ENCODE data around the gene CRADD. TPM values are rescaled to one million over a fixed set of nuclear protein-coding genes. Genes with fewer than 3 reads are reported as not detected.

Gene CRADD
- total RNA-seq, 1 experiment from 2014 or later = 7.6 TPM

DNA sequence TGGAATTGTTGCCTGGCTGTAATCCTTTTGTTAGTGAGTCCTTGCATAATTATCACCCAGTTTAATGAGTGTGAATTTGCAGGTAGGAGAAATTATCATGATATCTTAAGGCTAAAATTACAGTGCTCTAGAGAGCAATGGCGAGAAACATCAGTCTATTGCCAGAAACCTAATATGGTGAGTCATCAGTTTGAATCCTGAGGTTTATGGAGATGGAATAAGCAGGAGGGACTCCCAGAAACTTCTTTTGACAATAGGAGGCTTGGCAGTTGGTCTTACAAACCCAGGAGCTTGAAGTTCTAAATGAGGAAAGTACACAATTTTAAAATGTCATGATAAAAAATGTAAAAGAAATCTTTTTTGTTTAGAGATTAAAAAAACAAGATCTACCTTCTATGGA, 31.5 kb upstream of the CRADD start:
- 0 out of 7 replicates have a peak overlapping the region, but pooled peaks of 1 of the 3 experiments have one; percentile 13 for H3K27ac Mint-ChIP-seq
- Histone ChIP-seq H2BK12ac (ENCODE audit: insufficient read length, low read depth, low read length) (no peak overlapping the region), H3K27ac (ENCODE audit: insufficient read length, low read depth, low read length) (no peak overlapping the region), H3K56ac (ENCODE audit: insufficient read length, low read depth, low read length) (no peak overlapping the region), H4K5ac (ENCODE audit: insufficient read length, low read depth, low read length) (no peak overlapping the region), H3K9me3 (ENCODE audit: control insufficient read depth, low read depth, low read length) (no peaks in the 10 kb centered on the region), H3T11ph (ENCODE audit: low read length) (no peak overlapping the region), H3K79me2 (ENCODE audit: insufficient read depth, low read length) (no peaks in the 10 kb centered on the region), H3K4ac (ENCODE audit: low read depth, low read length) (no peak overlapping the region), H3K23me2 (ENCODE audit: insufficient read length, low read depth, low read length, poor library complexity, severe bottlenecking) (no peaks in the 10 kb centered on the region), H2BK120ac (ENCODE audit: low read depth, low read length, poor library complexity, severe bottlenecking) (no peak overlapping the region), H3K79me1 (ENCODE audit: insufficient read depth, low read depth, low read length, poor library complexity, severe bottlenecking) (no peaks in the 10 kb centered on the region), H4K20me1 (ENCODE audit: control insufficient read depth, insufficient read depth, insufficient read length) (no peaks in the 10 kb centered on the region), H3K18ac (ENCODE audit: insufficient read length, low read depth, low read length) (no peak overlapping the region), H3K4me2 (ENCODE audit: insufficient read depth, insufficient read length, low read length) (no peak overlapping the region), H2BK20ac (ENCODE audit: low read depth, low read length, poor library complexity, severe bottlenecking) (no peak overlapping the region), H3K14ac (ENCODE audit: insufficient read depth, low read length) (no peak overlapping the region), H2AK5ac (ENCODE audit: insufficient read length, low read length) (no peak overlapping the region), H2AFZ (ENCODE audit: low read length) (no peak overlapping the region), H4K8ac (replicated peaks; ENCODE audit: insufficient read length, low read depth, low read length) (no peak overlapping the region), H3K9ac (ENCODE audit: extremely low read depth, insufficient read length, low read length) (no peak overlapping the region), H3K27me3 (ENCODE audit: insufficient read depth, low read length) (no peaks in the 10 kb centered on the region), H3K23ac (ENCODE audit: insufficient read length, low read depth, low read length) (no peak overlapping the region), H2BK15ac (ENCODE audit: low read depth, low read length) (no peak overlapping the region), H4K91ac (ENCODE audit: insufficient read length, low read depth, low read length) (no peak overlapping the region), H2BK5ac (ENCODE audit: insufficient read length, low read length) (no peak overlapping the region), H3K4me1 (ENCODE audit: insufficient read depth, low read length) (no peaks in the 10 kb centered on the region)
- no peaks in the 10 kb centered on the region; the same call in 1 of the 2 replicates for H3K27me3 Mint-ChIP-seq (ENCODE audit: low read depth)
- no peak for DNase-seq
- H3K36me3 Mint-ChIP-seq (ENCODE audit: insufficient read depth in 1 of 3, low read depth in 3 of 3) = no peaks in the 10 kb centered on the region; a peak in 1 of 7 replicates
- TF ChIP-seq, protein P1, sequence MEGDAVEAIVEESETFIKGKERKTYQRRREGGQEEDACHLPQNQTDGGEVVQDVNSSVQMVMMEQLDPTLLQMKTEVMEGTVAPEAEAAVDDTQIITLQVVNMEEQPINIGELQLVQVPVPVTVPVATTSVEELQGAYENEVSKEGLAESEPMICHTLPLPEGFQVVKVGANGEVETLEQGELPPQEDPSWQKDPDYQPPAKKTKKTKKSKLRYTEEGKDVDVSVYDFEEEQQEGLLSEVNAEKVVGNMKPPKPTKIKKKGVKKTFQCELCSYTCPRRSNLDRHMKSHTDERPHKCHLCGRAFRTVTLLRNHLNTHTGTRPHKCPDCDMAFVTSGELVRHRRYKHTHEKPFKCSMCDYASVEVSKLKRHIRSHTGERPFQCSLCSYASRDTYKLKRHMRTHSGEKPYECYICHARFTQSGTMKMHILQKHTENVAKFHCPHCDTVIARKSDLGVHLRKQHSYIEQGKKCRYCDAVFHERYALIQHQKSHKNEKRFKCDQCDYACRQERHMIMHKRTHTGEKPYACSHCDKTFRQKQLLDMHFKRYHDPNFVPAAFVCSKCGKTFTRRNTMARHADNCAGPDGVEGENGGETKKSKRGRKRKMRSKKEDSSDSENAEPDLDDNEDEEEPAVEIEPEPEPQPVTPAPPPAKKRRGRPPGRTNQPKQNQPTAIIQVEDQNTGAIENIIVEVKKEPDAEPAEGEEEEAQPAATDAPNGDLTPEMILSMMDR (conservative IDR thresholded peaks at IDR 0.05) = no peak
- no peak overlapping the region for H3K4me3 Mint-ChIP-seq
- no CpG with 5 or more reads among the region's 1 CpG for WGBS (ENCODE audit: extremely low coverage, insufficient read length, low lambda C conversion rate)
- peaks cover 0 to 2% of the 10 kb centered on the region in 2 experiments; a peak in 1 of 5 replicates for H3K9me3 Mint-ChIP-seq
- peaks cover 6 to 7% of the 10 kb centered on the region in 2 experiments; a peak in 2 of 4 replicates for H3K4me1 Mint-ChIP-seq

Measured in H9 (cell line).